Urinary bladder (tissue), 2 donors: Measurements from ENCODE around the gene CLIP3. TPM values are rescaled to one million over a fixed set of nuclear protein-coding genes. Genes with fewer than 3 reads are reported as not detected.

ENCODE experiments used
- polyA plus RNA-seq: library from polyadenylated mRNA; stranded (reverse); fragments of 200-250 nt; gene quantifications from one replicate; pipeline ENCODE4 v1.2.3, GENCODE V29; 2013
- total RNA-seq: library from RNA; depleted of rRNA; stranded (reverse); fragments of >200 nt; gene quantifications from one replicate; pipeline ENCODE4 v1.2.3, GENCODE V29; 2014
- donor health status: healthy.

Gene CLIP3
- total and polyA plus RNA-seq, 2 donors: 8.5 to 79.5 TPM

Other genes with a start within 250 kb of the CLIP3 start
- gene PRODH2, start 220.0 kb downstream of the CLIP3 start, total RNA-seq: not detected
- 0.18 TPM for gene PRODH2, start 220.0 kb downstream of the CLIP3 start, polyA plus RNA-seq
- 0.05 TPM for gene NPHS1, start 180.4 kb downstream of the CLIP3 start, total RNA-seq
- not detected for gene NPHS1, start 180.4 kb downstream of the CLIP3 start, polyA plus RNA-seq
- not detected for gene KIRREL2, start 176.0 kb downstream of the CLIP3 start, total RNA-seq
- gene KIRREL2, start 176.0 kb downstream of the CLIP3 start, polyA plus RNA-seq: not detected
- 3.0 TPM for gene APLP1, start 164.3 kb downstream of the CLIP3 start, total RNA-seq
- gene APLP1, start 164.3 kb downstream of the CLIP3 start, polyA plus RNA-seq: 5.8 TPM
- 6.1 TPM for gene NFKBID, start 132.3 kb downstream of the CLIP3 start, total RNA-seq
- 4.2 TPM for gene NFKBID, start 132.3 kb downstream of the CLIP3 start, polyA plus RNA-seq
- 6.7 TPM for gene HCST, start 130.3 kb downstream of the CLIP3 start, total RNA-seq
- 17.3 TPM for gene HCST, start 130.3 kb downstream of the CLIP3 start, polyA plus RNA-seq
- 5.1 TPM for gene TYROBP, start 124.6 kb downstream of the CLIP3 start, total RNA-seq
- 113 TPM for gene TYROBP, start 124.6 kb downstream of the CLIP3 start, polyA plus RNA-seq
- 1.9 TPM for gene LRFN3, start 96.5 kb downstream of the CLIP3 start, total RNA-seq
- gene LRFN3, start 96.5 kb downstream of the CLIP3 start, polyA plus RNA-seq: 17.2 TPM
- gene SDHAF1, start 37.7 kb downstream of the CLIP3 start, total RNA-seq: 10.9 TPM
- gene SDHAF1, start 37.7 kb downstream of the CLIP3 start, polyA plus RNA-seq: 37.6 TPM
- gene SYNE4, start 24.1 kb downstream of the CLIP3 start, total RNA-seq: 0.58 TPM
- gene SYNE4, start 24.1 kb downstream of the CLIP3 start, polyA plus RNA-seq: 1.3 TPM
- gene ALKBH6, start 18.7 kb downstream of the CLIP3 start, total RNA-seq: 6.1 TPM
- 26.4 TPM for gene ALKBH6, start 18.7 kb downstream of the CLIP3 start, polyA plus RNA-seq
- gene THAP8, start 21.4 kb upstream of the CLIP3 start, total RNA-seq: 2.1 TPM
- gene THAP8, start 21.4 kb upstream of the CLIP3 start, polyA plus RNA-seq: 20.1 TPM
- gene WDR62, start 22.0 kb upstream of the CLIP3 start, total RNA-seq: 2.3 TPM
- gene WDR62, start 22.0 kb upstream of the CLIP3 start, polyA plus RNA-seq: 0.27 TPM
- not detected for gene OVOL3, start 78.3 kb upstream of the CLIP3 start, total RNA-seq
- gene OVOL3, start 78.3 kb upstream of the CLIP3 start, polyA plus RNA-seq: not detected
- gene POLR2I, start 82.0 kb upstream of the CLIP3 start, total RNA-seq: 44.5 TPM
- gene POLR2I, start 82.0 kb upstream of the CLIP3 start, polyA plus RNA-seq: 78.9 TPM
- gene TBCB, start 82.6 kb upstream of the CLIP3 start, total RNA-seq: 80.6 TPM
- gene TBCB, start 82.6 kb upstream of the CLIP3 start, polyA plus RNA-seq: 278 TPM
- 132 TPM for gene CAPNS1, start 107.2 kb upstream of the CLIP3 start, total RNA-seq
- 665 TPM for gene CAPNS1, start 107.2 kb upstream of the CLIP3 start, polyA plus RNA-seq
- gene COX7A1, start 119.6 kb upstream of the CLIP3 start, total RNA-seq: 15.1 TPM
- 92.0 TPM for gene COX7A1, start 119.6 kb upstream of the CLIP3 start, polyA plus RNA-seq
- 10.8 TPM for gene ZNF565, start 181.8 kb upstream of the CLIP3 start, total RNA-seq
- 4.0 TPM for gene ZNF565, start 181.8 kb upstream of the CLIP3 start, polyA plus RNA-seq
- 145 TPM for gene ZNF146, start 182.2 kb upstream of the CLIP3 start, total RNA-seq
- gene ZNF146, start 182.2 kb upstream of the CLIP3 start, polyA plus RNA-seq: 39.2 TPM